DOHH2 (cell line): ENCODE measurements around the gene CD302.
"Not testable (repeated sequence)": the region's sequence is repeated elsewhere in the genome, so short reads cannot be mapped to it uniquely, and the experiment has no call there.

Experiments used
- H3F3A ChIP-seq: fragments of 200-600 bp; sonication (generic), shearing (Covaris generic); 2 replicates; pipeline ENCODE4 v1.6.0; 2016; ENCODE audit warnings: antibody characterized with exemption, mild to moderate bottlenecking; ENCODE audit not compliant: control insufficient read depth, insufficient read depth
- H3K27ac ChIP-seq: fragments of 200-600 bp; sonication (generic); 2 replicates; pipeline ENCODE4 v1.5.1; 2014; ENCODE audit warnings: low read depth, mild to moderate bottlenecking, low read length, moderate library complexity
- H3K27me3 ChIP-seq: fragments of 200-600 bp; sonication (generic); 2 replicates; pipeline ENCODE4 v1.6.1; 2014; ENCODE audit warnings: mild to moderate bottlenecking, low read length, mixed read lengths; ENCODE audit not compliant: control insufficient read depth
- H3K36me3 ChIP-seq: fragments of 200-600 bp; sonication (generic); 2 replicates; pipeline ENCODE4 v1.6.1; 2014; ENCODE audit warnings: mild to moderate bottlenecking, low read length, moderate library complexity, mixed read lengths; ENCODE audit not compliant: control insufficient read depth
- H3K4me1 ChIP-seq: fragments of 200-600 bp; sonication (generic); 2 replicates; pipeline ENCODE4 v1.6.1; 2014; ENCODE audit warnings: mild to moderate bottlenecking, low read length, mixed read lengths; ENCODE audit not compliant: control insufficient read depth
- H3K4me2 ChIP-seq: fragments of 200-600 bp; sonication (generic); 2 replicates; pipeline ENCODE4 v1.6.0; 2014; ENCODE audit warnings: mild to moderate bottlenecking, low read length, moderate library complexity
- H3K4me3 ChIP-seq: fragments of 200-600 bp; sonication (generic); 2 replicates; pipeline ENCODE4 v1.5.1; 2014; ENCODE audit warnings: mild to moderate bottlenecking, low read length, mixed read lengths
- H3K79me2 ChIP-seq: fragments of 200-600 bp; sonication (generic); 2 replicates; pipeline ENCODE4 v1.6.1; 2014; ENCODE audit warnings: mild to moderate bottlenecking, low read length, mixed read lengths; ENCODE audit not compliant: control insufficient read depth
- H3K9me2 ChIP-seq: fragments of 200-600 bp; sonication (generic); replicated peaks from 2 replicates; pipeline ENCODE4 v1.6.1; 2014; ENCODE audit warnings: mild to moderate bottlenecking, low read length, mixed read lengths; ENCODE audit not compliant: control insufficient read depth
- H3K9me3 ChIP-seq: fragments of 200-600 bp; sonication (generic); 2 replicates; pipeline ENCODE4 v1.6.1; 2014; ENCODE audit warnings: antibody characterized with exemption, low read length, mixed read lengths; ENCODE audit not compliant: control insufficient read depth, insufficient read depth
- H4K20me1 ChIP-seq: fragments of 200-600 bp; sonication (generic); 2 replicates; pipeline ENCODE4 v1.6.0; 2014; ENCODE audit warnings: low read depth, mild to moderate bottlenecking, antibody characterized with exemption, low read length, moderate library complexity; ENCODE audit not compliant: control insufficient read depth, insufficient read depth
- EZH2phosphoT487 ChIP-seq: fragments of 200-600 bp; sonication (generic); IDR thresholded peaks from 2 replicates; pipeline ENCODE4 v1.6.1; 2017; ENCODE audit warnings: borderline replicate concordance, mild to moderate bottlenecking, antibody characterized with exemption, low read length, moderate library complexity, mixed read lengths
- TF ChIP-seq, protein P1 (sequence below): fragments of 200-600 bp; sonication (generic); IDR thresholded peaks from one replicate; pipeline ENCODE4 v1.5.1; 2014; ENCODE audit warnings: antibody characterized with exemption, mild to moderate bottlenecking, low read depth, low read length; ENCODE audit not compliant: poor library complexity, severe bottlenecking

The CD302 gene

DNA sequence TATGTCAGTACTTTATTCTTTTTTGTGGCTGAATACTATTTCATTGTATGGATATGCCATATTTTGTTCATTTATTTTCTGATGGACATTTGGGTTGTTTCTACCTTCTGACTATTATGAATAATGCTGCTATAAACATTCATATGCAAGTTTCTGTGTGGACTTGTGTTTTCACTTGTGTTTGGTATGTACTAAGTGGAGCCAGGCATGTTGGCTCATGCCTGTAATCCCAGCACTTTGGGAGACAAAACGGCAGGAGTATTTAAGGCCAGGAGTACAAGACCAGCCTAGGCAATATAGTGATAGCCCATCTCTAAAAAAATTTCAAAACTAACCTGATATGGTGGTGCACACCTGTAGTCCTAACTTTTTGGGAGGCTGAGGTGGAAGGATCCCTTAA lies 62.4 kb downstream of the CD302 start:
- Histone ChIP-seq H3K27ac (no peak overlapping the region), H3K4me2 (no peak overlapping the region), H3K27me3 (no peaks in the 10 kb centered on the region), H3K9me2 (no peaks in the 10 kb centered on the region), H3K9me3 (no peaks in the 10 kb centered on the region), H3K4me1 (no peaks in the 10 kb centered on the region), H3F3A (0 out of 2 replicates have a peak, but pooled peaks cover 2% of the 10 kb centered on the region), H4K20me1 (0 out of 2 replicates have a peak, but pooled peaks cover 5% of the 10 kb centered on the region), H3K36me3 (peaks cover 93% of the 10 kb centered on the region), H3K79me2 (peaks cover 97% of the 10 kb centered on the region), H3K4me3 (no peak overlapping the region)
- TF ChIP-seq, protein P1, sequence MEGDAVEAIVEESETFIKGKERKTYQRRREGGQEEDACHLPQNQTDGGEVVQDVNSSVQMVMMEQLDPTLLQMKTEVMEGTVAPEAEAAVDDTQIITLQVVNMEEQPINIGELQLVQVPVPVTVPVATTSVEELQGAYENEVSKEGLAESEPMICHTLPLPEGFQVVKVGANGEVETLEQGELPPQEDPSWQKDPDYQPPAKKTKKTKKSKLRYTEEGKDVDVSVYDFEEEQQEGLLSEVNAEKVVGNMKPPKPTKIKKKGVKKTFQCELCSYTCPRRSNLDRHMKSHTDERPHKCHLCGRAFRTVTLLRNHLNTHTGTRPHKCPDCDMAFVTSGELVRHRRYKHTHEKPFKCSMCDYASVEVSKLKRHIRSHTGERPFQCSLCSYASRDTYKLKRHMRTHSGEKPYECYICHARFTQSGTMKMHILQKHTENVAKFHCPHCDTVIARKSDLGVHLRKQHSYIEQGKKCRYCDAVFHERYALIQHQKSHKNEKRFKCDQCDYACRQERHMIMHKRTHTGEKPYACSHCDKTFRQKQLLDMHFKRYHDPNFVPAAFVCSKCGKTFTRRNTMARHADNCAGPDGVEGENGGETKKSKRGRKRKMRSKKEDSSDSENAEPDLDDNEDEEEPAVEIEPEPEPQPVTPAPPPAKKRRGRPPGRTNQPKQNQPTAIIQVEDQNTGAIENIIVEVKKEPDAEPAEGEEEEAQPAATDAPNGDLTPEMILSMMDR: no peak
- TF ChIP-seq EZH2phosphoT487: no peak

DNA sequence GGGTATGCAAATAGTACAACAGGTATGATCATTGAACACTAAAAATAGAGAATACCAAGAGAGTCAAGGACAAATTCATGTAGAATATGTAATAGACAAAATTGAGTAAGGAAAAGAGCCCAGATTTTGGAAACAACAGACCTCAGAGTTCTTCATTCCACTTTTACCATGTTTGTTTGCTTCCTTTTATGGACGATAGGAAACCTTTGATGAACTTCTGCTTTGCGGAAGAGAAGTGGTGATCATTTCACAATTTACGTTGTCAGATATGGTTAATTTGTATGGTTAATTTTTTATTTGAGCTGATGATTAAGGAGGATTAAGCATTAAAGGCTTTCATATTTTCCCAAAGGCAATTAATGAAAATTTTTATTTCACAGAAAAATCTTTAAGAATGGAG lies 69.4 kb downstream of the CD302 start:
- peaks cover 97% of the 10 kb centered on the region for H3K79me2 ChIP-seq
- no peak overlapping the region for H3K27ac ChIP-seq
- no peak for TF ChIP-seq EZH2phosphoT487
- TF ChIP-seq, protein P1: no peak
- no peaks in the 10 kb centered on the region for H3F3A ChIP-seq
- no peaks in the 10 kb centered on the region for H3K9me2 ChIP-seq
- peaks cover 10% of the 10 kb centered on the region for H3K4me1 ChIP-seq
- H3K36me3 ChIP-seq: peaks cover 91% of the 10 kb centered on the region
- H3K9me3 ChIP-seq: no peaks in the 10 kb centered on the region
- H3K4me2 ChIP-seq: no peak overlapping the region
- peaks cover 23% of the 10 kb centered on the region for H4K20me1 ChIP-seq
- no peaks in the 10 kb centered on the region for H3K27me3 ChIP-seq
- no peak overlapping the region for H3K4me3 ChIP-seq

DNA sequence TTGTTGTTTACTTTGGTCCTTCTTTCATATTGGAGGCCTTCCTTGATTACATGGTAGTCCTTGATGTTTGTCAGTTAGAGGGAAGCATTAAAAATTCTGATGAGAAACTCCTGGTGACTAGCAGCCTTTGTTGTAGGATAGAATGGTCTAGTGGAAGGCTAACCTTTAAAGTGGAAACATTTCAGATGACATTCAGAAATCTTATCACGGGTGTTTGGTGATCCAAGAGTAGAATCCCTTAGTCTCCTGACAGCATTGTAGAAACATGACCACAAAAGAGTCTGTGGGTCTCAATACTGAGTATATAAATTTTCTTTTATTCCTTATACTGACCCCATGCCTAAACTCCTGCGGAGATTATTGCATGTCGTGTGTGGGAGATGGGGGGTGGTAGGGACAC lies 72.3 kb downstream of the CD302 start:
- Histone ChIP-seq H3K4me1 (peaks cover 29% of the 10 kb centered on the region), H3K9me2 (no peaks in the 10 kb centered on the region), H3K36me3 (peaks cover 95% of the 10 kb centered on the region), H3K27me3 (no peaks in the 10 kb centered on the region), H3K9me3 (no peaks in the 10 kb centered on the region), H3F3A (no peaks in the 10 kb centered on the region), H3K79me2 (peaks cover 100% of the 10 kb centered on the region), H4K20me1 (peaks cover 34% of the 10 kb centered on the region), H3K4me3 (no peak overlapping the region), H3K27ac (no peak overlapping the region), H3K4me2 (no peak overlapping the region)
- TF ChIP-seq, protein P1: no peak
- no peak for TF ChIP-seq EZH2phosphoT487

DNA sequence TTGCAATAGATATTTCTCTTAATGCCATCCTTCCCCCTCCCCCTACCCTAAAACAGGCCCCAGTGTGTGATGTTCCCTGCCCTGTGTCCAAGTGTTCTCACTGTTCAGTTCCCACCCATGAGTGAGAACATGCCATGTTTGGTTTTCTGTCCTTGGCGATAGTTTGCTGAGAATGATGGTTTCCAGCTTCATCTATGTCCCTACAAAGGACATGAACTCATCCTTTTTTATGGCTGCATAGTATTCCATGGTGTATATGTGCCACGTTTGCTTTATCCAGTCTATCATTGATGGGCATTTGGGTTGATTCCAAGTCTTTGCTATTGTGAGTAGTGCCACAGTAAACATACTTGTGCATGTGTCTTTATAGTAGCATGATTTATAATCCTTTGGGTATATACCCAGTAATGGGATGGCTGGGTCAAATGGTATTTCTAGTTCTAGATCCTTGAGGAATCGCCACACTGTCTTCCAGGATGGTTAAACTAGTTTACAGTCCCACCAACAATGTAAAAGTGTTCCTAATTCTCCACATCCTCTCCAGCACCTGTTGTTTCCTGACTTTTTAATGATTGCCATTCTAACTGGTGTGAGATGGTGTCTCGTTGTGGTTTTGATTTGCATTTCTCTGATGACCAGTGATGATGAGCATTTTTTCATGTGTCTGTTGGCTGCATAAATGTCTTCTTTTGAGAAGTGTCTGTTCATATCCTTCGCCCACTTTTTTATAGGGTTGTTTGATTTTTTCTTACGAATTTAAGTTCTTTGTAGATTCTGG lies 73.0 kb downstream of the CD302 start:
- peaks cover 100% of the 10 kb centered on the region for H3K79me2 ChIP-seq
- H3F3A ChIP-seq, H3K4me2 ChIP-seq, H3K9me2 ChIP-seq, H3K27me3 ChIP-seq, H3K27ac ChIP-seq, H3K4me3 ChIP-seq, H3K9me3 ChIP-seq: not testable (repeated sequence)
- peaks cover 37% of the 10 kb centered on the region for H4K20me1 ChIP-seq
- peaks cover 96% of the 10 kb centered on the region for H3K36me3 ChIP-seq
- H3K4me1 ChIP-seq: peaks cover 29% of the 10 kb centered on the region
